CD4-positive, alpha-beta T cell treated with Interleukin-6 at 100 ng/mL for 8 hours (primary cell): Measurements from ENCODE around the gene PLCH2.
"Not testable (repeated sequence)": the region's sequence is repeated elsewhere in the genome, so short reads cannot be mapped to it uniquely, and the experiment has no call there.

Source experiments
- DNase-seq: peaks from one replicate; pipeline ENCODE4 v3.0.0-alpha.2; 2020; ENCODE audit warnings: mixed read lengths, low spot score

PLCH2 gene

GRCh38 chr1:2544875-2545640 is 69.0 kb downstream of the PLCH2 start:
- DNase-seq, result no peak

- peak; percentile 94 for DNase-seq
Measured at GRCh38 chr1:2545754-2546514, 69.8 kb downstream of the PLCH2 start.

- peak; percentile 91 for DNase-seq
Measured at GRCh38 chr1:2546515-2547209, 70.6 kb downstream of the PLCH2 start.

GRCh38 chr1:2547210-2548067 is 71.3 kb downstream of the PLCH2 start:
- peak; percentile 35 for DNase-seq

GRCh38 chr1:2548068-2548589 is 72.0 kb downstream of the PLCH2 start:
- peak; percentile 87 for DNase-seq

- DNase-seq, result not testable (repeated sequence)
Measured at GRCh38 chr1:2549367-2550029, 73.4 kb downstream of the PLCH2 start.

GRCh38 chr1:2550309-2550861 is 74.3 kb downstream of the PLCH2 start:
- DNase-seq, result not testable (repeated sequence)

GRCh38 chr1:2551544-2551943 is 75.5 kb downstream of the PLCH2 start:
- DNase-seq, result not testable (repeated sequence)

GRCh38 chr1:2552189-2552588 is 76.1 kb downstream of the PLCH2 start:
- no peak for DNase-seq

- DNase-seq, result not testable (repeated sequence)
Measured at GRCh38 chr1:2553076-2553475, 77.0 kb downstream of the PLCH2 start.

GRCh38 chr1:2553871-2554620 is 78.0 kb downstream of the PLCH2 start:
- DNase-seq, result no peak

GRCh38 chr1:2554621-2555387 is 78.7 kb downstream of the PLCH2 start:
- DNase-seq, result peak; percentile 61
